Ascending aorta (tissue), 2 donors: ENCODE results near the gene FSTL4. TPM values are rescaled to one million over a fixed set of nuclear protein-coding genes. Genes with fewer than 3 reads are reported as not detected.
A peak's percentile ranks its signal among the peaks of the same experiment; 100 is the strongest.

Experiments
- DNase-seq, 2 donors: peaks; one replicate each; pipeline ENCODE4 v3.0.0-alpha.2; 2019; ENCODE audit warnings: low spot score in 2 of 2
- H3K27ac ChIP-seq, 2 donors: fragments of 200-600 bp; sonication (generic); one replicate each; pipeline ENCODE4 v1.5.1; 2016 to 2017; ENCODE audit warnings: mild to moderate bottlenecking in 1 of 2
- H3K27me3 ChIP-seq: fragments of 200-600 bp; sonication (generic); one replicate; pipeline ENCODE4 v1.5.1; 2017
- H3K36me3 ChIP-seq, 2 donors: fragments of 200-600 bp; sonication (generic); one replicate each; pipeline ENCODE4 v1.5.1; 2016
- H3K4me1 ChIP-seq, 2 donors: fragments of 200-600 bp; sonication (generic); one replicate each; pipeline ENCODE4 v1.5.1; 2016 to 2017; ENCODE audit warnings: mild to moderate bottlenecking in 1 of 2
- H3K4me3 ChIP-seq, 2 donors: fragments of 200-600 bp; sonication (generic); one replicate each; pipeline ENCODE4 v1.5.1; 2016 to 2017; ENCODE audit warnings: mild to moderate bottlenecking in 1 of 2
- H3K9me3 ChIP-seq, 2 donors: fragments of 200-600 bp; sonication (generic); one replicate each; pipeline ENCODE4 v1.5.1; 2016
- intact Hi-C: fragments of 100-400 bp; cut with DNase I; formaldehyde crosslinking; loops from one replicate; pipeline ENCODE4 v1.15.1; 2023
- total RNA-seq: library from RNA; depleted of rRNA; stranded (reverse); fragments of >200 nt; gene quantifications from one replicate; pipeline ENCODE4 v1.1.0, GENCODE V29; 2016
- TF ChIP-seq, protein P1 (sequence below), 3 experiments: fragments of 200-600 bp in 2 of 3; fragments of 450-650 bp in 1 of 3; sonication (generic) in 2 of 3; IDR thresholded peaks; one replicate each; pipeline ENCODE4 v1.5.1; 2016 to 2019; ENCODE audit warnings: antibody characterized with exemption in 3 of 3, mild to moderate bottlenecking in 1 of 3, moderate library complexity in 1 of 3

The FSTL4 gene
- total RNA-seq, 1 donor from 2014 or later, result 0.11 TPM

DNA sequence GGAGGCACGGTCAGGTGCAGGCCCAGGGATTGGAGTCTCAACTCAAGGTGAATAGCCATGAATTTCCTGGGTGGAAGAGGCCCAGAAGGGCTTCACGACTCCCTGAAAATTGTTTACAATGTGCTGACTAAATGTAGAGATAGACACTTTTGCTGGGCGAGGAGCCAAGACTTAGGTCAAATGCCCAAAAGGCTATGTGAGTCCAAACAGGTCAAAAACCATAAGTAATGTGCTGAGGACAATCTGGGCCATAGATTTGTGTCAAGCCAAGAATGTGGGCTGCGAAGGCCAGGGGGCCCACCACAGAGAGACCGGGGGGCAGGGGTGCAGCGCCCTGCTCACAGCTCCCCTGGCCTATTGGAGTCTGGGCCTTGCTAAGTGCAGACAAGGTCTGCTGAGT, 362.7 kb downstream of the FSTL4 start:
- no peak for DNase-seq
- TF ChIP-seq, protein P1, sequence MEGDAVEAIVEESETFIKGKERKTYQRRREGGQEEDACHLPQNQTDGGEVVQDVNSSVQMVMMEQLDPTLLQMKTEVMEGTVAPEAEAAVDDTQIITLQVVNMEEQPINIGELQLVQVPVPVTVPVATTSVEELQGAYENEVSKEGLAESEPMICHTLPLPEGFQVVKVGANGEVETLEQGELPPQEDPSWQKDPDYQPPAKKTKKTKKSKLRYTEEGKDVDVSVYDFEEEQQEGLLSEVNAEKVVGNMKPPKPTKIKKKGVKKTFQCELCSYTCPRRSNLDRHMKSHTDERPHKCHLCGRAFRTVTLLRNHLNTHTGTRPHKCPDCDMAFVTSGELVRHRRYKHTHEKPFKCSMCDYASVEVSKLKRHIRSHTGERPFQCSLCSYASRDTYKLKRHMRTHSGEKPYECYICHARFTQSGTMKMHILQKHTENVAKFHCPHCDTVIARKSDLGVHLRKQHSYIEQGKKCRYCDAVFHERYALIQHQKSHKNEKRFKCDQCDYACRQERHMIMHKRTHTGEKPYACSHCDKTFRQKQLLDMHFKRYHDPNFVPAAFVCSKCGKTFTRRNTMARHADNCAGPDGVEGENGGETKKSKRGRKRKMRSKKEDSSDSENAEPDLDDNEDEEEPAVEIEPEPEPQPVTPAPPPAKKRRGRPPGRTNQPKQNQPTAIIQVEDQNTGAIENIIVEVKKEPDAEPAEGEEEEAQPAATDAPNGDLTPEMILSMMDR (IDR thresholded peaks at IDR 0.05), result no peak
- intact Hi-C loops, result loop anchor here (10.0 kb wide), 1 partner anchor 135 kb away; no protein-coding TSS in a partner anchor

DNA sequence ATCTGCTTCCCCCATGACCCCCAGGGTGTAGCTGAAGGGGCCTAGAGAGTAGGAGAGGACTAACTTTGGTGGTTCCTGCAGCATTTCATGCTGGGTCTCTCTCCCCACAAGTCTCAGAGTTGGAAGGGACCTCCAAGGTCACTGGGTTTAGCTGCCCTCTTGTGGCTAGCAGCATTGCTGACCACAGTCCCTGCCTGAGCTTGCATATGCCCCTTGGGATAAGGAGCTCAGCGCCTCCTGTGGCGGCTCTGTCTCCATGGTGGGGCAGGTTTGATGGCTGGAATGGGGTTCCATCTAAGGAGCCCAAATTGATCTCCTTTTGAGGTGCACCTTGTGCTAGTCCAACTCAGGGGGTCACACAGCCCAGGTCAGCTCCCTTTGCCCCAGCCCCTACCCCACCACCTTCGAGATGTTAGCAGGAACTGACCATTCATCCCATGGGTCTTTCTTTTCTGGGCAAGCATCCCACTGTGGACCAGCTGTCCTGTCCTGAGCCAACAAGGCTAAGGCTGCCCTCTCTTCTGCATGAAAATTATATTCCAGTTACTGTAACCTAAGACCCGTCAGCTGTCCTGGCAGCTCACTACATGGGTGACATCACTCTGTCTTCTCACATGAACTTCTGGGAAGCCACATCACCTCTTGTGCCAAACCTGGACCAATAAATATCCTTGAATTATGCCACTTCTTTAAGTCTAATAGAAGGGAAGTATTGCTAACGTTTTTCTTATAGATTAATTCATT, 364.3 kb downstream of the FSTL4 start:
- Histone ChIP-seq H3K27me3 (no peaks in the 10 kb centered on the region), H3K4me3 (no peak overlapping the region), H3K9me3 (no peaks in the 10 kb centered on the region), H3K36me3 (no peaks in the 10 kb centered on the region), H3K4me1 (no peaks in the 10 kb centered on the region), H3K27ac (no peak overlapping the region)
- DNase-seq, result no peak
- intact Hi-C loops, result loop anchor here (10.0 kb wide), 1 partner anchor 133 kb away; no protein-coding TSS in a partner anchor
- TF ChIP-seq, protein P1 (IDR thresholded peaks at IDR 0.05), result peak in 2 of 3 experiments; percentile 9 to 32

More for the DNA sequence above, 362.7 kb downstream of the FSTL4 start:
- Histone ChIP-seq H3K27ac (no peak overlapping the region), H3K36me3 (no peaks in the 10 kb centered on the region), H3K9me3 (no peaks in the 10 kb centered on the region), H3K4me1 (no peaks in the 10 kb centered on the region), H3K27me3 (no peaks in the 10 kb centered on the region), H3K4me3 (no peak overlapping the region)

GRCh38 chr5:133247151-133247709, 365.1 kb downstream of the FSTL4 start:
- no peak overlapping the region for H3K27ac ChIP-seq
- intact Hi-C loops, result loop anchor here (10.0 kb wide), 1 partner anchor 132 kb away; no protein-coding TSS in a partner anchor
- TF ChIP-seq, protein P1 (IDR thresholded peaks at IDR 0.05), result no peak
- H3K36me3 ChIP-seq, result no peaks in the 10 kb centered on the region
- no peak for DNase-seq
- no peak overlapping the region for H3K4me3 ChIP-seq
- H3K27me3 ChIP-seq, result no peaks in the 10 kb centered on the region
- H3K4me1 ChIP-seq, result no peaks in the 10 kb centered on the region
- no peaks in the 10 kb centered on the region for H3K9me3 ChIP-seq

DNA sequence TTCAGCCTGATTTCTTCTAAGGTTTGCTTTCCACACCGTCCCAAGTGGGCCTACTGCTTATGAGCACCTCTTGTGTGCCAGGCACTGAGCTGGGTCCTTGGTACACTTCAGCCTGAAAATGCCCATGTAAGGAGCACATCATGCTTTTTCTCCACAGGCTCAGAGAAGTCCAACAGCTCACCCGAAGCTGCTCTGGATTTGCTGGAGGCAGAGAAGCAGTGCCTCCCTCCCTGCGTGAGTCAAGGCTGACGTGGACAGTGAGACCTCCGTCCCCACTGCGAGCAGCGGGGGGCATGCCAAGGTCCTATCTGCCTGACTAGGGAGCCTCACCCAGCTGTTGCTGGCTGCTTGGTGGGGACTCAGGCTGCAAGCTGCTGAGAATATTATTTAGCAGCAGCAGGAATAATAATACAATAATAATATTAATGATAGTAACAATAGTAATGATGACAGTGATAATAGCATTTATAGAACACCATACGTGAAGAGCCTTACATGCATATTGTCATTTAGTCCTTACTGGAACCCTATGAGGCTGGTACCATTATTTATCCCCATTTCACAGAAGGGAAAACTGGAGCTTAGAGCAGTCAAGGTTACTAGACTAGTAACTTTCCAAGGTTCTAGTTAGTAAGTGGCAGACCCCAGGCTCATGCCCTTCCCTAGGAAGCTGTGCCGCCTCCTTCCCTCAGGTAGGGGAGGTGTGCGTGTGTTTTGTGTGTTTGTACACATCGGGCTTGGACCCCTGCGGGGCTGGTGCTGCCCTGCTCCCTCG, 365.8 kb downstream of the FSTL4 start:
- DNase-seq, result no peak

DNA sequence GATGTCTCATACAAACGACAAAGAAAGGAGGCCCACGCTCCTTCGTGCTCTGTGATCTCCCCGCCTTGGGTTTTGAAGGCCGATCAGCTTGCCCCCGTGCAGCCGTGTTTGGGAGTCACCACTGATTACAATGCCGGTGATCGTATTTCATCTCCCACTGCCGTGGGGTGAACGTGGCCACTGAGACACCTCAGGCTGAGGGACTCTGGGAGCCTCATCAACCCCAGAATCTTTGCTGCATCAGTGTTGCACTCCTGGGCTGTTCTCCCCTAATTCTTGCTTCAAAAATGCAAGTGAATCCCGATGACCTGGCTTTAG, 366.3 kb downstream of the FSTL4 start:
- DNase-seq, result no peak
- no peak overlapping the region for H3K27ac ChIP-seq
- no peak overlapping the region for H3K4me3 ChIP-seq
- H3K4me1 ChIP-seq, result no peaks in the 10 kb centered on the region
- H3K36me3 ChIP-seq, result no peaks in the 10 kb centered on the region
- H3K9me3 ChIP-seq, result no peaks in the 10 kb centered on the region
- TF ChIP-seq, protein P1 (IDR thresholded peaks at IDR 0.05), result no peak
- H3K27me3 ChIP-seq, result no peaks in the 10 kb centered on the region
- intact Hi-C loops, result loop anchor here (10.0 kb wide), 1 partner anchor 131 kb away; no protein-coding TSS in a partner anchor

More for the DNA sequence above, 365.8 kb downstream of the FSTL4 start:
- Histone ChIP-seq H3K27me3 (no peaks in the 10 kb centered on the region), H3K4me3 (no peak overlapping the region), H3K27ac (no peak overlapping the region), H3K4me1 (no peaks in the 10 kb centered on the region), H3K36me3 (no peaks in the 10 kb centered on the region), H3K9me3 (no peaks in the 10 kb centered on the region)
- TF ChIP-seq, protein P1 (IDR thresholded peaks at IDR 0.05), result no peak
- intact Hi-C loops, result loop anchor here (10.0 kb wide), 1 partner anchor 132 kb away; no protein-coding TSS in a partner anchor
